VCaP (cell line): ENCODE results near the gene ESPL1.
A peak's percentile ranks its signal among the peaks of the same experiment; 100 is the strongest.
"Not testable (repeated sequence)": the region's sequence is repeated elsewhere in the genome, so short reads cannot be mapped to it uniquely, and the experiment has no call there.

Experiments used
- H3K27ac ChIP-seq: fragments of 450-650 bp; 2 replicates; pipeline ENCODE4 v1.5.1; 2017
- TF ChIP-seq, protein P1 (sequence below): fragments of 450-650 bp; conservative IDR thresholded peaks from 2 replicates; pipeline ENCODE4 v1.5.1; 2017; ENCODE audit warnings: mild to moderate bottlenecking, moderate library complexity

ESPL1 gene

DNA sequence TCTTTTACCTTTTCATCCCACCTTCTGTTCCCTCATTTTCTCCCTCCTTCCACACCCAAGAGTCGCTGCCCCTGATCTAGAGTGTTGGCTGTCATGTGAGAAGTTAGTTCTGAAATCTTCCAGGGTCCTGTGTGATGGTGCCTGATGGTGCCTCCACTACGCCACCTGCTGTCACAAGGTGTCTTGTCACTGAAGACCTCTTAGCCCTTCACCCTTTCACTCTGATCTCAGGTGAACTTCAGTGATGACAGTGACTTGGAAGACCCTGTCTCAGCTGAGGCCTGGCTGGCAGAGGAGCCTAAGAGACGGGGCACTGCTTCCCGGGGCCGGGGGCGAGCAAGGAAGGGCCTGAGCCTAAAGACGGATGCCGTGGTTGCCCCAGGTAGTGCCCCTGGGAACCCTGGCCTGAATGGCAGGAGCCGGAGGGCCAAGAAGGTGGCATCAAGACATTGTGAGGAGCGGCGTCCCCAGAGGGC, 19.7 kb downstream of the ESPL1 start:
- no peak overlapping the region for H3K27ac ChIP-seq
- TF ChIP-seq, protein P1, sequence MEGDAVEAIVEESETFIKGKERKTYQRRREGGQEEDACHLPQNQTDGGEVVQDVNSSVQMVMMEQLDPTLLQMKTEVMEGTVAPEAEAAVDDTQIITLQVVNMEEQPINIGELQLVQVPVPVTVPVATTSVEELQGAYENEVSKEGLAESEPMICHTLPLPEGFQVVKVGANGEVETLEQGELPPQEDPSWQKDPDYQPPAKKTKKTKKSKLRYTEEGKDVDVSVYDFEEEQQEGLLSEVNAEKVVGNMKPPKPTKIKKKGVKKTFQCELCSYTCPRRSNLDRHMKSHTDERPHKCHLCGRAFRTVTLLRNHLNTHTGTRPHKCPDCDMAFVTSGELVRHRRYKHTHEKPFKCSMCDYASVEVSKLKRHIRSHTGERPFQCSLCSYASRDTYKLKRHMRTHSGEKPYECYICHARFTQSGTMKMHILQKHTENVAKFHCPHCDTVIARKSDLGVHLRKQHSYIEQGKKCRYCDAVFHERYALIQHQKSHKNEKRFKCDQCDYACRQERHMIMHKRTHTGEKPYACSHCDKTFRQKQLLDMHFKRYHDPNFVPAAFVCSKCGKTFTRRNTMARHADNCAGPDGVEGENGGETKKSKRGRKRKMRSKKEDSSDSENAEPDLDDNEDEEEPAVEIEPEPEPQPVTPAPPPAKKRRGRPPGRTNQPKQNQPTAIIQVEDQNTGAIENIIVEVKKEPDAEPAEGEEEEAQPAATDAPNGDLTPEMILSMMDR, result peak; percentile 93

DNA sequence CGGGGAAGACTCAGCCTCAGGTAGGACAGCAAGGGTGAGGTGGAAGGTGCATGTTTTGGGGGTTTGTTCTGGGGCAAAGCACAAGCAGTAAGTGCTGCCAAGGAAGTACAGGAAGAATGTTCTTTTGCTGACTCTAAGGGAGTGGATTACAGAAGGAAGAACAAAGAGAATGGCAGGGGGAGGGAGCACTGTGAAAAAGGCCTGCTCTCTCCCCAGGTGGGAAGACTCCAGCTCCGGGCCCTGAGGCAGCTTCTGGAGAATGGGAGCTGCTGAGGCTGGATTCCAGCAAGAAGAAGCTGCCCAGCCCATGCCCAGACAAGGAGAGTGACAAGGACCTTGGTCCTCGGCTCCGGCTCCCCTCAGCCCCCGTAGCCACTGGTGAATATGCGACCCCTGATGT, 20.2 kb downstream of the ESPL1 start:
- TF ChIP-seq, protein P1, result no peak
- H3K27ac ChIP-seq, result no peak overlapping the region

DNA sequence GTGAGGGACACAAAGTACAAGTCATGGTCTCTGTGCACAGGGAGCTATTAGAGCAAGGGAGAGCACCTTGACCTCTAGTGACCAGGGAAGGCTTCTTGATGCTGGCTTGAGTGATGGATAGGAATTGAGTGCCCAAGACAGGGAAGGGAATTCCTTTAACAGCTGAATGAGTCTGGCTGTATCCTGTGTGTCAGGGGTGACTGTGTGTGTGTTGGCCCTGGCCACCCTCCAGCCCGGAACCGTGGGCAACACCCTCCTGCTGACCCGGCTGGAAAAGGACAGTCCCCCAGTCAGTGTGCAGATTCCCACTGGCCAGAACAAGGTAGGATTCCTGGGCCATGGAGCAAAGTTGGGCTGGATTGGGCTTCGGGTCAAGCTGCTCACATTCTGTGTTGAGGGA, 21.8 kb downstream of the ESPL1 start:
- TF ChIP-seq, protein P1, result no peak
- H3K27ac ChIP-seq, result no peak overlapping the region

DNA sequence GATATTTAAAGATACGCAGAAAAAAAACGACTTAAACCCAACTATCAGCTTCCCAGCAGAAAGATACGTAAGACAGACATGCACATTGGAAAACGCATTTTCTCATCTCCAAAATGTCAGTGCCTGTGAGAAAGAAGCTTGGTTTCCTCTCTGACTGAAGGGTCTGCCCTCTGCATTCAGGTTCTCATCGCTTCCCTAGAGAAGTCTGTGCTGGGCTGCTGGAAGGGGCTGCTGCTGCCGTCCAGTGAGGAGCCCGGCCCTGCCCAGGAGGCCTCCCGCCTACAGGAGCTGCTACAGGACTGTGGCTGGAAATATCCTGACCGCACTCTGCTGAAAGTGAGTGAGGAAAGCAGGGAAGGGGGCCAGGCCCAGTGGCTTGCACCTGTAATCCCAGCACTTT, 22.6 kb downstream of the ESPL1 start:
- no peak overlapping the region for H3K27ac ChIP-seq
- TF ChIP-seq, protein P1, result no peak

DNA sequence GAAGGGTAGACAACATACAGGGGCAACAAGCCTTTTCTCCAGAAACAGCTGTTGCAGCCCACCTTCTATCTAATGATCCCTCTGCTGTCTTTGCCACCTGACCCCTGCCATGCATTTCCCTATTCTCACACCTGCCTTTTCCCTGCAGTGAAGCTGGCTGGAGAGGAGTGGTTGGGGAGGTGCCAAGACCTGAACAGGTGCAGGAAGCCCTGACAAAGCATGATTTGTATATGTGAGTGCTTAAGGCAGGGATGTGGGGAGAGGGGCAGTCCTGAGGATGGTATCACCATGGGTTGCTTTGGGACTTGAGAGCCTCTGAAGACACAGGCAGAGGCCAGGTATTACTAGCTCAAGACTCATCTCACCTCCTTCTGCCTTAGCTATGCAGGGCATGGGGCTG, 24.3 kb downstream of the ESPL1 start:
- TF ChIP-seq, protein P1, result no peak
- H3K27ac ChIP-seq, result no peak overlapping the region

DNA sequence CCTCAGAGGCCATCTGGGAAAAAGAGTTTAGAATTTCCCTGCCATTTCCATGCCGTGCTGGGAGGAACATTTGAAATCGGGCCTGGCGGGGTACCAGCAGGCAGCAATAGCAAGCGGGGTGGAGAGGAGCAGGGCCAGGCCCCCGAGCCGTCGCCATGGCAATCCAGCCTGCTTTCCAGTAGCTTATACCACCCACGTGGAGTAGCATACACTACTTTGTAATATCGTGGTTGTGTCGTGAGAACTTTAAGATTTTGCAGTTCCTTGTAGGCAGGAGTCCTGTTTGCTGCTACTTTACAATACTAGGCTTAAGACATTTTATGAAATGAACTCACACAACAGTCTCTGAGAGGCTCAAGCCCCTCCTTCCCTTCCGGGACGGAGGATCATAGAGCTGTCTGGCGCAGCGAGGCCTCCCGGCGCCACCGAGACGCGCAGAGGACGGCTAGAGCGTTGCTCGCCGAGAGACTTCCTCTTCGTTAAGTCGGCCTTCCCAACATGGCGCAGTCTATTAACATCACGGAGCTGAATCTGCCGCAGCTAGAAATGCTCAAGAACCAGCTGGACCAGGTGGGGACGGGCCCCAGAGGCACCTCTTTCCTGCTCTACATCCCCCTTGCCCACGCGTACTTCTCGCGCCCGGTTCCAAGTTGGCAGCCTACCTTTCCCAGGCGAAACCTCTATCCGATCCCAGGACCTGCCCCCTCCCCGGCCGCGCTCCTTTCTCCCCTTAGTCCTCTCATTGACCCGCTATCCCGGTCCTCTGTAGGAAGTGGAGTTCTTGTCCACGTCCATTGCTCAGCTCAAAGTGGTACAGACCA, 27.2 kb downstream of the ESPL1 start, which contains the start of gene PFDN5:
Gene PFDN5 (plus strand): TSS at position 473 of the 821 bp plus-strand sequence. CDS start 26 bp downstream, at position 499.
- H3K27ac ChIP-seq, result peak within 1 kb of the TSS; percentile 83
- TF ChIP-seq, protein P1, result no peak

DNA sequence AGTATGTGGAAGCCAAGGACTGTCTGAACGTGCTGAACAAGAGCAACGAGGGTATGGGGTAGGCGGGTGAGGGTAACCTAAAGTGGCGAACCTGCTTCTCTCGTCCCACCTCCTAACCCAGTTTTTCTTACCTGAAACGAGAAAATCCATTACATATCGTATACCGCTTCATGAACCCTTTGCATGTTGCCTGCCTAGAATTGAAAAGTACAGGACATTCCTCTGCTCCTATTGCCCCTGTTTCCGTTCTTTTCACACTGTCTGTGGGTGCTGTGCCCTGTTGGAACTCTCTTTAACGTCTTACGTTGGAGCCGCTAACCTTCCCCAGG, 27.8 kb downstream of the ESPL1 start:
- TF ChIP-seq, protein P1, result no peak
- peak overlapping the region; percentile 83 for H3K27ac ChIP-seq

DNA sequence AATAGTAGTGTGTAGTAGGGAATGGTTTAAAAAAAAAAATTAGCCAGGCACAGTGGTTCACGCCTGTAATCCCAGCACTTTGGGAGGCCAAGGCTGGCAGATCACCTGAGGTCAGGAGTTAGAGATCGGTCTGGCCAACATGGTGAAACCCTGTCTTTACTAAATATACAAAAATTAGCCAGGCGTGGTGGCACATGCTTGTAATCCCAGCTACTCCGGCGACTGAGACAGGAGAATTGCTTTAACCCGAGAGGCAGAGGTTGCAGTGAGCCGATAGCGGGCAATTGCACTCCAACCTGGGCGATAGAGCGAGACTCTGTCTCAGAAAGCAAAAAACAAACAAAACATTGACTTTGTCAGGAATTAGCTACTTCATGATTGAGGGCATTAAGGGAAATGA, 29.0 kb downstream of the ESPL1 start:
- H3K27ac ChIP-seq, result not testable (repeated sequence)
